ENCODE data around the gene POLR1F. TPM values are rescaled to one million over a fixed set of nuclear protein-coding genes. Genes with fewer than 3 reads are reported as not detected.

POLR1F gene
- total RNA-seq, 1 experiment from 2014 or later, result 19.8 TPM

DNA sequence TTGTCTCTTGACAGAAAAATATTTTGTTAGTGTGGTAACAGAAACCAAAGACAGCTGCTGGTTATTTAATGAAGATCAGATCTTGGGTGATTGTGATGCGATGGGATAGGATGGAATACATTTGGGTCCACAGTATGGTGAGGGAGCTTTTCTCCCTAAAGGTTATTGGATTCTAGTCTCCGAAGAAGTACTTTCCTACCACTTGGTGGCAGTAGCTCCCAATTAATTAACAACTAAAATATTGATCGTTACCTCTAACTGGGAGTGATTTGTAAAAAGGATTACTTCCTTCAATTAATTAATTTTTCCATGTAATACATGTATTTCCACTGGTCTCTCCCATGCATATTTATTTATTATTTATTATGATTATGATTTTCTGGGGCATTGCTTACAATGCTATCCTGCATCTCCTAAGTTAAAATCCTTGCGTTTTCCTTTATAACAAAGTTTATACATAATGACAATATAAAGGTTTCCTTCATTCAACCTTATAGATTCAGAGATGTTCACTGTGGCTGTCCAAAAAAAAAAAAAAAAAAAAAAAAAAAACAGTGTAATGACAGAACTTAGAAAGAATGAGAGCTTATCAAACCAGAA, 39.0 kb upstream of the POLR1F start:
- ChIA-PET POLR2A (ENCODE audit: unreplicated experiment) (interaction anchor here (0.6 kb wide), 1 partner anchor 44 kb away, joined by 5 read pairs; no protein-coding TSS in a partner anchor), CTCF (interaction anchor here (0.6 to 1.8 kb wide), 21 partner anchors 16 to 1228 kb away, joined by 3 to 32 read pairs (median 9); partner anchors contain the start of gene POLR1F)
- Histone ChIP-seq H4K20me1 (ENCODE audit: low read length) (no peaks in the 10 kb centered on the region), H3K79me2 (ENCODE audit: low read length) (no peaks in the 10 kb centered on the region), H3K9me3 (ENCODE audit: low read length) (no peaks in the 10 kb centered on the region), H3K36me3 (ENCODE audit: low read depth, low read length) (no peaks in the 10 kb centered on the region), H3K4me3 (ENCODE audit: low read length) (no peak overlapping the region), H3K27ac (ENCODE audit: low read length) (no peak overlapping the region), H3K4me1 (ENCODE audit: insufficient read depth, low read length) (peaks cover 8% of the 10 kb centered on the region; the same call in 1 of the 2 replicates), H3F3A (ENCODE audit: low read length, unreplicated experiment) (no peaks in the 10 kb centered on the region), H3K27me3 (ENCODE audit: low read length) (no peaks in the 10 kb centered on the region), H3K9me2 (replicated peaks; ENCODE audit: low read length) (no peaks in the 10 kb centered on the region), H2AFZ (ENCODE audit: low read length) (no peak overlapping the region), H3K9ac (ENCODE audit: low read length) (no peak overlapping the region), H3K4me2 (ENCODE audit: low read length) (no peak overlapping the region)
- intact Hi-C loops (cut with micrococcal nuclease), result loop anchor here (1.0 to 10.0 kb wide), 7 partner anchors 35 to 901 kb away; no protein-coding TSS in a partner anchor
- DNase-seq, result peak; percentile 81
- peak; percentile 78 for ATAC-seq
- BruUV-seq (replicated peaks), result no TSS peak
- TF ChIP-seq EZH2 (IDR thresholded peaks at IDR 0.05; ENCODE audit: low read length, unreplicated experiment) (no peak), EZH2phosphoT487 (IDR thresholded peaks at IDR 0.05; ENCODE audit: borderline replicate concordance, low read length) (no peak)
- TF ChIP-seq, protein P1, sequence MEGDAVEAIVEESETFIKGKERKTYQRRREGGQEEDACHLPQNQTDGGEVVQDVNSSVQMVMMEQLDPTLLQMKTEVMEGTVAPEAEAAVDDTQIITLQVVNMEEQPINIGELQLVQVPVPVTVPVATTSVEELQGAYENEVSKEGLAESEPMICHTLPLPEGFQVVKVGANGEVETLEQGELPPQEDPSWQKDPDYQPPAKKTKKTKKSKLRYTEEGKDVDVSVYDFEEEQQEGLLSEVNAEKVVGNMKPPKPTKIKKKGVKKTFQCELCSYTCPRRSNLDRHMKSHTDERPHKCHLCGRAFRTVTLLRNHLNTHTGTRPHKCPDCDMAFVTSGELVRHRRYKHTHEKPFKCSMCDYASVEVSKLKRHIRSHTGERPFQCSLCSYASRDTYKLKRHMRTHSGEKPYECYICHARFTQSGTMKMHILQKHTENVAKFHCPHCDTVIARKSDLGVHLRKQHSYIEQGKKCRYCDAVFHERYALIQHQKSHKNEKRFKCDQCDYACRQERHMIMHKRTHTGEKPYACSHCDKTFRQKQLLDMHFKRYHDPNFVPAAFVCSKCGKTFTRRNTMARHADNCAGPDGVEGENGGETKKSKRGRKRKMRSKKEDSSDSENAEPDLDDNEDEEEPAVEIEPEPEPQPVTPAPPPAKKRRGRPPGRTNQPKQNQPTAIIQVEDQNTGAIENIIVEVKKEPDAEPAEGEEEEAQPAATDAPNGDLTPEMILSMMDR (conservative IDR thresholded peaks at IDR 0.05; ENCODE audit: low read depth, low read length), result peak; percentile 75

DNA sequence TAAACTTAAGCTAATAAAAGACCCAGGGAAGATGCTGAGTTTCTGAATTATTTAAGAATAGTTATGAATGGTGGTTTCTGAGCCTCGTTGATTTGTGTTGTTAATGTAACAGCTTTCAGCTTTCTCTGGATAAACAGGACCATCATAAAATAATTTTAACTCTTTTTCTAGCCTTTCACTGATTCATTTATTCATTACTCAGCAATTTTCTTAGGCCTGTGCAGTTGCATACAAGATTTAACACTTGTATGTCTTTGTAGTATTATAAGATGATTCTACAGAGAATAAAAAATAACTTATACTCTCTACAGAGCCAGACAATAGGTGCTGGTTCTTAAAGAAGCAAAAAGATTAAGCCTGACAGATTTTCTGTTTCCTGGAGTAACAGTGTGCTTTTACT, 35.2 kb upstream of the POLR1F start:
- H3K4me2 ChIP-seq (ENCODE audit: low read length), result no peak overlapping the region
- H3K36me3 ChIP-seq (ENCODE audit: low read depth, low read length), result no peaks in the 10 kb centered on the region
- ATAC-seq (no peak), DNase-seq (no peak)
- no peaks in the 10 kb centered on the region for H3K4me1 ChIP-seq (ENCODE audit: insufficient read depth, low read length)
- H3K9me3 ChIP-seq (ENCODE audit: low read length), result no peaks in the 10 kb centered on the region
- no TSS peak for BruUV-seq (replicated peaks)
- TF ChIP-seq EZH2 (IDR thresholded peaks at IDR 0.05; ENCODE audit: low read length, unreplicated experiment) (no peak), EZH2phosphoT487 (IDR thresholded peaks at IDR 0.05; ENCODE audit: borderline replicate concordance, low read length) (no peak)
- TF ChIP-seq, protein P1 (conservative IDR thresholded peaks at IDR 0.05; ENCODE audit: low read depth, low read length), result no peak
- H3K27me3 ChIP-seq (ENCODE audit: low read length), result no peaks in the 10 kb centered on the region
- H3K9me2 ChIP-seq (replicated peaks; ENCODE audit: low read length), result no peaks in the 10 kb centered on the region; the same call in 1 of the 2 replicates
- H3K79me2 ChIP-seq (ENCODE audit: low read length), result no peaks in the 10 kb centered on the region
- CTCF ChIA-PET, result no interaction called here
- H3K9ac ChIP-seq (ENCODE audit: low read length), result no peak overlapping the region
- POLR2A ChIA-PET (ENCODE audit: unreplicated experiment), result no interaction called here
- no peaks in the 10 kb centered on the region for H3F3A ChIP-seq (ENCODE audit: low read length, unreplicated experiment)
- H3K4me3 ChIP-seq (ENCODE audit: low read length), result no peak overlapping the region
- no peaks in the 10 kb centered on the region for H4K20me1 ChIP-seq (ENCODE audit: low read length)
- no peak overlapping the region for H3K27ac ChIP-seq (ENCODE audit: low read length)
- H2AFZ ChIP-seq (ENCODE audit: low read length), result no peak overlapping the region
- intact Hi-C loops (cut with micrococcal nuclease), result loop anchor here (1.0 to 10.0 kb wide), 2 partner anchors 18 to 791 kb away; no protein-coding TSS in a partner anchor

DNA sequence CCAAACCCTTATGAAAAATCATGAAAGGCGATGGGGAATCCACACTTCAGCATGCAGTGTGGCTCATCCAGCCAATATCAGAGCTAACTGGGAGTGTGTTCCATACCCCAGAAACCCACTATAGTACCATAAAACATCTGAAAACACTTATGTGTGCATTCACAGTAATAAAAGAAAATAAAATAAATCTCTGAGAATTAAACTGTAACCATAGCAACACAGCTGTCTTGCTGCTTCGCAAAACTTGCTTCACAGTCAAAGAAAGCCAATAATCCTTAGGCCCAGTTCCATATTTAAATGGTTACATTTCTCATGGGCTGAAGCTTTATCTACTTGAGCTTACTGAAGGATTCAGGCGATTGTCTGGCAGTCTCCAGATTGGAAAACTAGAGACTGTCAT, 19.9 kb upstream of the POLR1F start:
- no peak overlapping the region for H3K4me3 ChIP-seq (ENCODE audit: low read length)
- DNase-seq, result no peak
- no peaks in the 10 kb centered on the region for H3F3A ChIP-seq (ENCODE audit: low read length, unreplicated experiment)
- no peak overlapping the region for H3K4me2 ChIP-seq (ENCODE audit: low read length)
- CTCF ChIA-PET, result no interaction called here
- H3K27ac ChIP-seq (ENCODE audit: low read length), result no peak overlapping the region
- no peaks in the 10 kb centered on the region for H3K79me2 ChIP-seq (ENCODE audit: low read length)
- H2AFZ ChIP-seq (ENCODE audit: low read length), result no peak overlapping the region
- BruUV-seq (replicated peaks), result no TSS peak
- H4K20me1 ChIP-seq (ENCODE audit: low read length), result no peaks in the 10 kb centered on the region
- no peak for ATAC-seq
- H3K9me2 ChIP-seq (replicated peaks; ENCODE audit: low read length), result no peaks in the 10 kb centered on the region
- TF ChIP-seq EZH2phosphoT487 (IDR thresholded peaks at IDR 0.05; ENCODE audit: borderline replicate concordance, low read length) (no peak), EZH2 (IDR thresholded peaks at IDR 0.05; ENCODE audit: low read length, unreplicated experiment) (no peak)
- TF ChIP-seq, protein P1 (conservative IDR thresholded peaks at IDR 0.05; ENCODE audit: low read depth, low read length), result no peak
- intact Hi-C loops (cut with micrococcal nuclease), result loop anchor here (5.0 kb wide), 1 partner anchor 924 kb away; no protein-coding TSS in a partner anchor
- H3K36me3 ChIP-seq (ENCODE audit: low read depth, low read length), result no peaks in the 10 kb centered on the region
- POLR2A ChIA-PET (ENCODE audit: unreplicated experiment), result no interaction called here
- no peaks in the 10 kb centered on the region for H3K4me1 ChIP-seq (ENCODE audit: insufficient read depth, low read length)
- no peaks in the 10 kb centered on the region for H3K9me3 ChIP-seq (ENCODE audit: low read length)
- no peak overlapping the region for H3K9ac ChIP-seq (ENCODE audit: low read length)
- H3K27me3 ChIP-seq (ENCODE audit: low read length), result no peaks in the 10 kb centered on the region
